GM12891 (cell line): ENCODE measurements around the gene RTTN.

Experiments used
- POLR2A ChIP-seq: IDR thresholded peaks from 2 replicates; pipeline ENCODE4 v1.6.1; 2011; ENCODE audit warnings: low read depth, low read length, control low read depth
- POU2F2 ChIP-seq: IDR thresholded peaks from 2 replicates; pipeline ENCODE4 v1.6.1; 2011; ENCODE audit warnings: low read depth, mild to moderate bottlenecking, control low read depth, low read length, moderate library complexity

DNA sequence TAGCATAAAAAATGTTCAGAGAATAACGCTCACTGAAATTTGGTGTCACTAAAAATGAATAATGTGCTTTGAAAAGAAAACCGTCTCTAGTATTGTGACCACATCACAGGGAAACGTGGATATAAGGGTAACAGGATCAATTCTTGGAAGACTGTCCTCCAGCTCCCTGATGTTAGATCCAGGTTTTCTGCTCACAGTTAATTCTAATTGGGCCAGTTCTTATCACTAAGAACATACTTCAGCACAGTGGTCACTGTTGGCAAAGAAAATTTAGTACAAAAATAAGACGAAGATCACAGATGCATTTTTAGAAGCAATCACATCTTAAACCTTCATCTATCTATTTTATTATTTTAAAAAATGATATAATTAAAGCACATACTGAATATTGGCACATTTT is 200.8 kb downstream of the RTTN start:
- no peak for TF ChIP-seq POU2F2
- no peak for TF ChIP-seq POLR2A
